Right ventricle myocardium inferior (tissue), 1 donor: ENCODE measurements around the gene ASB15. TPM values are rescaled to one million over a fixed set of nuclear protein-coding genes. Genes with fewer than 3 reads are reported as not detected.

Source experiments
- ATAC-seq: fragments of 200-7000 bp; cut with Tn5 transposase; one replicate; pipeline ENCODE4 v1.9.1; 2020; ENCODE audit warnings: mild to moderate bottlenecking, moderate library complexity
- DNase-seq: peaks from one replicate; pipeline ENCODE4 v3.0.0; 2021; ENCODE audit errors: missing footprints
- intact Hi-C: fragments of 100-400 bp; cut with DNase I; formaldehyde crosslinking; loops from one replicate; pipeline ENCODE4 v1.11.0; 2022
- total RNA-seq: library from RNA; stranded (reverse); fragmentation: NEBNext Ultra II Directional; extraction: Animal tissue kit (Norgen Biotek cat#: 25700); gene quantifications from one replicate; pipeline ENCODE4 v1.2.1, GENCODE V29; 2021
- donor health status: DM: no; HTN: yes; CAD: no; lungs with severe emphysema.

ASB15 gene
- total RNA-seq, 1 donor from 2014 or later, result 77.3 TPM

DNA sequence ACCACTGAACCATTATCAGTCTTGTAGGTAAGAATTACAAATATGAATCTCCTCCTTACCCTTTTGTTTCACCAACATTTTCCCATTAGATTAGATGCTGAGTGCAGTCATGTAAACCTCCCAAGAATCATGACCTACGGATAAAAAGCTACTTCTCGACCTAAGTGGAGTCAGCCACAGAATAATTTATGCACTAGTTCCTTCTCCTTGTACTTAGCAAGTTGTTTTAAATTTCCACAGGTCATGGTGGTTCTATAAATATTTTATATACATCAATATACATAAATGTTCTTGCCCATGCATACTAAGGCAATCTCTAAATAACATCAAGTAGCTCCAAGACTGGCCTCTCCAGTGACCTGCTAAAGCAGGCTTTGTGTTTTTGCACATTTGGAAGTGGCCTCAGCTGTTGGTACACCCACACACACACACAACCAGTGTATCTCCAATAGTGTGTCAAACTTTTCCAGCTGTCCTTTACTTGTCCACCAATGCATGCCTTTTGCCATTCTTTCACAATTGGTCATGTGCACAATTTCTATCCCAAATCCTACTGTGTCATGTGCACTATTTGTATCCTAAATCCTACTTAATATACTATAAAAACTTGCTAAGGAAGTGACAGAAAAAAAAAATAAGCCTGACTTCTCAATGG, 75.6 kb downstream of the ASB15 start:
- ATAC-seq, result no peak
- intact Hi-C loops, result no loop called here

DNA sequence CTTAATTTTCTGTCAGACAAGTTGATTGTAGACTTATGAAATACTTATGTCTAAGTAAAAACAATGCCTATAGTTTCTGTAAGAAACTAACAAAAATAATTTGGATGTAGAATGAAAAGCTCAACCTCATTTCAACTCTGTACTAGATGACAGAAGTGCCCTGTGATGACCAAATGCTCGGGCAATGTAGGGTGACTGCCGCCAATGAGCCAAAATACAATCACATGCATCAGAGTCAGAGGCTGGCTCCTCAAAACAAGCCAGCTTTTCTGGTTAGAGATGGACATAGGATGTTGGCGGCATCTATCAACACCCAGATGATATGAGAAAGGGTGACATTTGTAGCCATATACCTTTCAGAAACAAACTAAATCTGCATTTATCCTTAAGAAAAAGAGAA, 78.0 kb downstream of the ASB15 start:
- DNase-seq (no peak), ATAC-seq (peak; percentile 56)
- intact Hi-C loops, result loop anchor here (2.0 kb wide), 1 partner anchor 45 kb away; no protein-coding TSS in a partner anchor

More for the DNA sequence above, 75.6 kb downstream of the ASB15 start:
- no peak for DNase-seq

DNA sequence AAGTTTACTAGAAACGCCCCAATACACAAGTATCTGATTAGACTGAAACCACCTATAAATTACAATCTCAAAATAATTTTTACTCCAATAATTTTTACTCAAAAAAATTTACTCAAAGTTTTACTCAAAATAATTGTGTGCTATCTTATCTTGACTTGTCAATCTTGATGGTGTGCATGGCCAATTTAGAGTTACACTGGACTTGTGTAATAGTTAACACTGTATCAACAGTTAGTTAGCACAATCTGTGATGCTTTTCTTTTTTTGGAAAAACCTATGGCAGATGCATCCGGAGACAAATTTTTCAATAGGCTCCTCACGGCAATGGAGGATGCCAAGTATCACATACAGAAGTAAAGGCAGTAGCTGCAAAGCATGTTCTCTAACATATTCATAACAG, 79.0 kb downstream of the ASB15 start:
- intact Hi-C loops, result no loop called here
- ATAC-seq, result no peak
- no peak for DNase-seq

DNA sequence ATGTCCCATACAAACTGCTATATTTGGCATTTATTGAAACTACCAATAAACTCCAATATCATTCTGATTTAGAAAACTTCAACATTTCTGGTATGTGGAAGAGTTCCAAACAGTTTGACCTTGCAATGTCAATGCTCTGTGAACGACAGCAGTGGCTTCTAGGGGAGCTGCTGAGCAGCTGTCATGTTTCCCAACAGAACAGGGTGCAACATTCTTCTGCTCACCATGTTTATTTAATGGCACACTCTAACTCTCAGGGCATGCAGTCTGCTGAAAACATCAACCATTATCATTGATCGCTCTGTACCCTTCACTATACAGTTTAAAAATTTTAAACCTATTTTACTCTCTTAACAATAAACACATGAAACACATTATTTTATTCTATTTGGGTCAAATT, 79.9 kb downstream of the ASB15 start:
- peak; percentile 86 for ATAC-seq
- DNase-seq, result no peak
- intact Hi-C loops, result no loop called here

DNA sequence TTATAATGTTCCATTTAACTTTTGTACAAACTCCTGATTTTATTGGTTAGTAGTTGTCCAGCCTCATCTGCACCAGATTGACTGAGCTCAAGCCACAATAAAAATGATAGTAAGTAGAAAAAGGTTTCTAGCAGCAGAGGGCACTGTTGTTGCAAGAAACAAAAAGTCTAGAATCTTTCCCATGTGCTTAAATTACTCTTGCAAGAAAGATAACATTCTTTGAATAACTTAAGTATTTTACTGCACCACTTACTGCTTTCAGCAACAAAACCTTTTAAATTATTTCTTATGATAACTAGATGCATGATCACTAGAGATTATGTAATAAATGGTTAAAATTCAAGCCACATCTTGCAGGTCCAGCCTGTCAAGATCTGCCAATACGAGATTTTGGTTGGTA, 81.1 kb downstream of the ASB15 start:
- intact Hi-C loops, result loop anchor here (2.0 kb wide), 1 partner anchor 182 kb away; no protein-coding TSS in a partner anchor
- DNase-seq (no peak), ATAC-seq (peak; percentile 45)

DNA sequence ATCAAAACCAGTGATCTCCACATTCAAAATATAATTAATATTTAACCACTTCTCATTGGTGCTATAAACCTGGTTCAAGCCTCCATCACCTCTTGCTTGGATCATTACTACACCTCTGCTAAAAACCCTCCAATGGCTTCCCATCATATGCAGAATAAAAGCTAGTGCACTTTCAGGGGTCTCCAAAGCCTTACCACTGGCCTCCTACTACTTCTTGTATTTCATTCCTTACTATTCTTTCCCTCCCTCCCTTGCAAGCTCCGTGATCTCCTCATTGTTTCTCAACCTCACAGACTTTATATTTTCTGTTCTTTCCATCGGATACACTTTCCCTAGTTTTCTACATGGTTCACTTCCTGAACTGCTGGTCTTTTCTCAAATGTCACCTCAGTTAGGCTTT, 85.5 kb downstream of the ASB15 start:
- intact Hi-C loops, result no loop called here
- no peak for ATAC-seq
- DNase-seq, result no peak

DNA sequence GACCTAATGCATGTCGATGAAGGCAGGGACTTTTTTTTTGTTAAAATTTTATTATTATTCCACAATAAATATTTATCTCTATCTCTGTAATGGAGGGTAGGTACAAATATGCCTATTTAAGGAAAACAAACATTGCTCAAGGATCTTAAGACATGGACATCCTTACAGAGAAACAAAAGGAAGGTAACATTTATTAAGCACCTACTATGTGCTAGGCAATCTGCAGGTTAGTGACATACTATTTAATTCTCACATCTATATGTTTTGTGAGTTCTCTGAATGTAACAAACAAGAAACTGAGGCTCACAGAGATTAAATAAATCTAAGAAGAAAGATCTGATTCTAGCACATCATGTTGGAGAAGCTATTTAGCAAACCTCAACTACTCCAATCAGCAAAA, 86.1 kb downstream of the ASB15 start:
- no peak for ATAC-seq
- intact Hi-C loops, result no loop called here
- no peak for DNase-seq

Other genes starting within 250 kb of the ASB15 start
- 0.54 TPM for gene IQUB, start 67.2 kb upstream of the ASB15 start, total RNA-seq
- gene NDUFA5, start 44.0 kb upstream of the ASB15 start, total RNA-seq, result 307 TPM
- 492 TPM for gene LMOD2, start 54.0 kb downstream of the ASB15 start, total RNA-seq
- 28.4 TPM for gene WASL, start 147.2 kb downstream of the ASB15 start, total RNA-seq
- not detected for gene HYAL4, start 243.3 kb downstream of the ASB15 start, total RNA-seq